ENCODE results near the gene CAPN12.

CAPN12 gene

DNA sequence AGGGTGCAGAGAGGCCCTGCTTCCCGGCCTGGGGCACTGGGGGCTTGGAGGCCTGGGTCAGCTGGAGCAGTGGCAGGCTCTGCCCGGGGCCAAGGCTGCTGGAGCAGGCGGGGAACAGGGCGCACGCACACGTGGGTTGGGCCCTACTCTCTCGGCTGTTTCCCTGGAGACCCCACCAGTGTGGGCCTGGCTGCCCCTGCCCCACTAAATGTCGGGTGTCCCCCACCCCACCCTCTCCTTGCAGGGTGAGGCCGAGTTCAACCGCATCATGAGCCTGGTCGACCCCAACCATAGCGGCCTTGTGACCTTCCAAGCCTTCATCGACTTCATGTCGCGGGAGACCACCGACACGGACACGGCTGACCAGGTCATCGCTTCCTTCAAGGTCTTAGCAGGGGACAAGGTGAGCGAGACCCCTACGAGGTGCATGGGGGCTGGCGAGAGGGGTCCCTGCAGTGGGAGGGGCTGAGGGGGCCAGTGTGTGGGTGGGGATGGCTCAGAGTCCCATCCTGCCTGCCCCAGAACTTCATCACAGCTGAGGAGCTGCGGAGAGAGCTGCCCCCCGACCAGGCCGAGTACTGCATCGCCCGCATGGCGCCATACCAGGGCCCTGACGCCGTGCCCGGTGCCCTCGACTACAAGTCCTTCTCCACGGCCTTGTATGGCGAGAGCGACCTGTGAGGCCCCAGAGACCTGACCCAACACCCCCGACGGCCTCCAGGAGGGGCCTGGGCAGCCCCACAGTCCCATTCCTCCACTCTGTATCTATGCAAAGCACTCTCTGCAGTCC lies 15.3 kb downstream of the CAPN12 start:
- TF ChIP-seq, protein P1, sequence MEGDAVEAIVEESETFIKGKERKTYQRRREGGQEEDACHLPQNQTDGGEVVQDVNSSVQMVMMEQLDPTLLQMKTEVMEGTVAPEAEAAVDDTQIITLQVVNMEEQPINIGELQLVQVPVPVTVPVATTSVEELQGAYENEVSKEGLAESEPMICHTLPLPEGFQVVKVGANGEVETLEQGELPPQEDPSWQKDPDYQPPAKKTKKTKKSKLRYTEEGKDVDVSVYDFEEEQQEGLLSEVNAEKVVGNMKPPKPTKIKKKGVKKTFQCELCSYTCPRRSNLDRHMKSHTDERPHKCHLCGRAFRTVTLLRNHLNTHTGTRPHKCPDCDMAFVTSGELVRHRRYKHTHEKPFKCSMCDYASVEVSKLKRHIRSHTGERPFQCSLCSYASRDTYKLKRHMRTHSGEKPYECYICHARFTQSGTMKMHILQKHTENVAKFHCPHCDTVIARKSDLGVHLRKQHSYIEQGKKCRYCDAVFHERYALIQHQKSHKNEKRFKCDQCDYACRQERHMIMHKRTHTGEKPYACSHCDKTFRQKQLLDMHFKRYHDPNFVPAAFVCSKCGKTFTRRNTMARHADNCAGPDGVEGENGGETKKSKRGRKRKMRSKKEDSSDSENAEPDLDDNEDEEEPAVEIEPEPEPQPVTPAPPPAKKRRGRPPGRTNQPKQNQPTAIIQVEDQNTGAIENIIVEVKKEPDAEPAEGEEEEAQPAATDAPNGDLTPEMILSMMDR (IDR thresholded peaks at IDR 0.05; ENCODE audit: extremely low read depth, missing control alignments): no peak

GRCh38 chr19:38727868-38728660 lies 16.2 kb downstream of the CAPN12 start:
- TF ChIP-seq, protein P1 (IDR thresholded peaks at IDR 0.05; ENCODE audit: extremely low read depth, missing control alignments): no peak
- no peak for DNase-seq (ENCODE audit: low spot score)

More for the DNA sequence above, 15.3 kb downstream of the CAPN12 start:
- DNase-seq (ENCODE audit: low spot score): no peak

DNA sequence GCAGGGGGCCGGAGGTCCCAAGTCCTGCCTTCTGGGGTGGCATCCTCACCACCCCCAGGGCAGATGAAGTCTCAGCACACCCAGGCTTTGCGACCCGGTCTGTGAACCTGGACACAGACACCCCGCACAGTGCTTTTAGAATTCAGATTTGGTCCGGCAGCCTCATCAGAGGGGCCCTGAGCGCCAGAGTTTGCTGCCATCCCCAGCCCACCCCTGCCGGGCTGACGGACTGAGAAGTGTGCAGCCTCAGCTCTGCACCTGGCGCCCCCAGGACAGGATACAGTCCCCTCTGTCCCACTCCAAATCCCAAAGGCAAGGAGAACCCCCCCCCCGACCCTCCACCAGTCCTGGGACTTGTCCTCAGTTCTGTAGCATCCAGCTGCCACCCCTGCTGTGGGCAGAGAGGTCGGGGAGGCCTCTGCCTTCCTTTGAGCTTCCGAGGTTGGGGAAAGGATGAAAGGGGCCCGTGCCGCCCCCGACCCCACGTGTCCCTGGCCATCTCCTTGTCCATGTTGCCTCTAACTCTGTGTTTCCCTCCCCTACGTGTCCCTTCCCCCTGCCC lies 16.9 kb downstream of the CAPN12 start:
- DNase-seq (ENCODE audit: low spot score): no peak
- TF ChIP-seq, protein P1 (IDR thresholded peaks at IDR 0.05; ENCODE audit: extremely low read depth, missing control alignments): no peak

DNA sequence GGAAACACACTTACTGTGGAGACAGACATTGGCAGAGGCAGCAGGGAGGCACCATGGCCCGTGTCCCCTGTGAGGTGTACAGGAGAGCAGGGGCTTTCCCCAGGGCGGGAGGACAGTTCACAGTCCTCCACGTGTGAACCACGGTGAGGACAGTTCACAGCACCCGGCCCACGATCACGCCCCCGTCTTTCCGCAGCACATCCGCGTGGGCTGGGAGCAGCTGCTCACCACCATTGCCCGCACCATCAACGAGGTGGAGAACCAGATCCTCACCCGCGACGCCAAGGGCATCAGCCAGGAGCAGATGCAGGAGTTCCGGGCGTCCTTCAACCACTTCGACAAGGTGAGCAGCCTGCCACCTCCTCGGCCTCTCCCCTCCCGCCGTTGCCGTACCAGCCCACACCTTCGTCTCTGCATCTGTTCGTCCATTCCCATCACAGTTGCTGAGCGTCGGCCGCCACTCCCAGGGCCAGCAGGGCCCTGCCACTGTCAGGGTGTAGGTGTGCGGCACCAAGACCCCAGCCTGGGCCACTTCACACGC lies 17.4 kb downstream of the CAPN12 start:
- DNase-seq (ENCODE audit: low spot score): no peak
- TF ChIP-seq, protein P1 (IDR thresholded peaks at IDR 0.05; ENCODE audit: extremely low read depth, missing control alignments): no peak

GRCh38 chr19:38726284-38726673 lies 18.0 kb downstream of the CAPN12 start:
- no peak for DNase-seq (ENCODE audit: low spot score)
- TF ChIP-seq, protein P1 (IDR thresholded peaks at IDR 0.05; ENCODE audit: extremely low read depth, missing control alignments): no peak

DNA sequence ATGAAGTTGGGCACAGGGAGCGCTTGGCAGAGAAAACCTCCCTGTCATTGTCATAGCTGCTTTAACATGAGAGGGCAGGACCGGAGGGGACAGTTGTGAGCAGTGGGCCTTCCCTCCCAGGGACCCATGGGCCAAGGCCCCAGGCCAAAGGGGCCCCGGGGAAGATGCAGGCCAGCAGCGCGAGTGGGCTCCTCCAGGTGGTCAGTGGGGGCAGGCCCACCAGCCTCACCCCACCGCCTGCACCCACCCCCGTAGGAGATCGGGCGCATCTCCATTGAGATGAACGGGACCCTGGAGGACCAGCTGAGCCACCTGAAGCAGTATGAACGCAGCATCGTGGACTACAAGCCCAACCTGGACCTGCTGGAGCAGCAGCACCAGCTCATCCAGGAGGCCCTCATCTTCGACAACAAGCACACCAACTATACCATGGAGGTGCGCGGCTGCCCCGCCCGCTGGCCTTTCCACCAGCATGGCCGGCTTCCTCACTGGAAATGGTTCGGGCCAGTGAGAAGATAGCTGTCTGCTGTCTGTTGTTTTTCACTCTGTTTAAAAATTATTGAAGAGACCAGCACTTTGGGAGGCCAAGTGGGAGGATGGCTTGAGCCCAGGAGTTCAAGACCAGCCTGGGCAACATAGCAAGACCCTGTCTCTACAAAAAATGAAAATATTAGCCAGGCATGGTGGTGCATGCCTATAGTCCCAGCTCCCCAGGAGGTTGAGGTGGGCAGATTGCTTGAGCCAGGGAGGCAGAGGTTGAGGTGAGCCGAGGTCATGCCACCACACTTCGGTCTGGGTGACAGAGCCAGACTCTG lies 18.6 kb downstream of the CAPN12 start:
- DNase-seq (ENCODE audit: low spot score): no peak
- TF ChIP-seq, protein P1 (IDR thresholded peaks at IDR 0.05; ENCODE audit: extremely low read depth, missing control alignments): no peak

All from GM20000 (cell line).